Esophagus squamous epithelium (tissue), 5 donors: ENCODE data around the gene CTCFL. TPM values are rescaled to one million over a fixed set of nuclear protein-coding genes. Genes with fewer than 3 reads are reported as not detected.

Experiments used
- DNase-seq: peaks from one replicate; lab custom pipeline; 2025; lab: John Stamatoyannopoulos, UW
- H3K27ac ChIP-seq, 4 donors: fragments of 200-600 bp; sonication (generic); one replicate each; pipeline ENCODE4 v1.5.1; 2016 to 2019; ENCODE audit warnings: mild to moderate bottlenecking in 1 of 4
- H3K27me3 ChIP-seq, 4 donors: fragments of 200-600 bp; sonication (generic); 1 replicate in 3 of 4; 2 replicates in 1 of 4; pipeline versions ENCODE4 v1.5.1 to v1.6.0; 2017 to 2021; ENCODE audit warnings: antibody characterized with exemption in 1 of 4
- H3K36me3 ChIP-seq, 3 donors: fragments of 200-600 bp; sonication (generic); one replicate each; pipeline ENCODE4 v1.5.1; 2016 to 2019
- H3K4me1 ChIP-seq, 3 donors: fragments of 200-600 bp; sonication (generic); one replicate each; pipeline ENCODE4 v1.5.1; 2017 to 2019
- H3K4me3 ChIP-seq, 4 donors: fragments of 200-600 bp; sonication (generic); 1 replicate in 3 of 4; 2 replicates in 1 of 4; pipeline ENCODE4 v1.5.1; 2016 to 2019; ENCODE audit warnings: mild to moderate bottlenecking in 2 of 4, moderate library complexity in 1 of 4
- H3K9me3 ChIP-seq, 3 donors: fragments of 200-600 bp; sonication (generic); one replicate each; pipeline ENCODE4 v1.5.1; 2016 to 2019
- POLR2A ChIP-seq, 4 donors: fragments of 450-650 bp; IDR thresholded peaks; one replicate each; pipeline ENCODE4 v1.6.1; 2017; ENCODE audit warnings: antibody characterized with exemption in 4 of 4, mild to moderate bottlenecking in 4 of 4, moderate library complexity in 3 of 4
- WGBS, 2 donors: methylation state at CpG; one replicate each; pipeline ENCODE4 v1.1.5; 2018; 5-methylcytosine and 5-hydroxymethylcytosine counted together
- intact Hi-C: fragments of 100-400 bp; cut with DNase I; formaldehyde crosslinking; loops from one replicate; pipeline ENCODE4 v1.15.0; 2022
- total RNA-seq, 4 donors: library from RNA; depleted of rRNA; stranded (reverse); fragments of >200 nt; gene quantifications; one replicate each; pipeline ENCODE4 v1.1.0, GENCODE V29; 2016
- TF ChIP-seq, protein P1 (sequence below), 6 experiments: fragments of 450-650 bp in 4 of 6; fragments of 200-600 bp in 2 of 6; sonication (generic) in 2 of 6; IDR thresholded peaks; one replicate each; pipeline ENCODE4 v1.5.1; 2016 to 2019; ENCODE audit warnings: antibody characterized with exemption in 6 of 6, mild to moderate bottlenecking in 4 of 6, moderate library complexity in 4 of 6
- donor health status: DM: yes; HTN: yes; CAD: no.

CTCFL gene
- total RNA-seq, 4 donors from 2014 or later = 0.19 TPM; not detected in 3

GRCh38 chr20:57462781-57463180 is 62.2 kb downstream of the CTCFL start:
- 82 to 95% methylated on average over 8 of the region's 8 CpGs for WGBS, 2 donors
- TF ChIP-seq, protein P1, sequence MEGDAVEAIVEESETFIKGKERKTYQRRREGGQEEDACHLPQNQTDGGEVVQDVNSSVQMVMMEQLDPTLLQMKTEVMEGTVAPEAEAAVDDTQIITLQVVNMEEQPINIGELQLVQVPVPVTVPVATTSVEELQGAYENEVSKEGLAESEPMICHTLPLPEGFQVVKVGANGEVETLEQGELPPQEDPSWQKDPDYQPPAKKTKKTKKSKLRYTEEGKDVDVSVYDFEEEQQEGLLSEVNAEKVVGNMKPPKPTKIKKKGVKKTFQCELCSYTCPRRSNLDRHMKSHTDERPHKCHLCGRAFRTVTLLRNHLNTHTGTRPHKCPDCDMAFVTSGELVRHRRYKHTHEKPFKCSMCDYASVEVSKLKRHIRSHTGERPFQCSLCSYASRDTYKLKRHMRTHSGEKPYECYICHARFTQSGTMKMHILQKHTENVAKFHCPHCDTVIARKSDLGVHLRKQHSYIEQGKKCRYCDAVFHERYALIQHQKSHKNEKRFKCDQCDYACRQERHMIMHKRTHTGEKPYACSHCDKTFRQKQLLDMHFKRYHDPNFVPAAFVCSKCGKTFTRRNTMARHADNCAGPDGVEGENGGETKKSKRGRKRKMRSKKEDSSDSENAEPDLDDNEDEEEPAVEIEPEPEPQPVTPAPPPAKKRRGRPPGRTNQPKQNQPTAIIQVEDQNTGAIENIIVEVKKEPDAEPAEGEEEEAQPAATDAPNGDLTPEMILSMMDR (IDR thresholded peaks at IDR 0.05) = no peak
- TF ChIP-seq POLR2A (IDR thresholded peaks at IDR 0.05) = no peak
- H3K27me3 ChIP-seq = peaks cover 0 to 19% (median 0%) of the 10 kb centered on the region in 4 donors
- no peak overlapping the region for H3K4me3 ChIP-seq
- DNase-seq = no peak
- intact Hi-C loops = no loop called here
- H3K27ac ChIP-seq = no peak overlapping the region
- H3K9me3 ChIP-seq = no peaks in the 10 kb centered on the region
- no peaks in the 10 kb centered on the region for H3K36me3 ChIP-seq
- peaks cover 0 to 5% (median 3%) of the 10 kb centered on the region in 3 donors for H3K4me1 ChIP-seq

DNA sequence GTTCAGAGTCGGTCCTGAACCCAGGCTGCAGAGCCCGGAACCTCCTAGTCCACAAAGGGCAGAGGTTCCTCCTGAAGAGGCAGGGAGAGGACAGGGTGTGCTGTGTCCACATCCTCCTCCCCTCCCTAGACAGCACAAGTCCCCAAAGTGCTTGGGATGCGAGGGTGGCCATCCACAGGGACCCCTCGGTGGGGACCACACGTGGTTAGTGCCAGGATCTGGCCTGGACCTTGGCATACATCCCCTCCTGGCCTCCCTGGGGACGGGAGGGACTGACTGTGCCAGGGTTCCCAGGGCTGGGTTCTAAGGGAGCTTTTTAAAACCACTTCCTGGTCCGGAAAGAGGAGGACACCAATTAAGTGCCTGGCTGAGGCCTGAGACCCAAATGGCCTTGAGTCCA is 63.2 kb downstream of the CTCFL start:
- no peak for DNase-seq
- no peak for TF ChIP-seq POLR2A (IDR thresholded peaks at IDR 0.05)
- TF ChIP-seq, protein P1 (IDR thresholded peaks at IDR 0.05) = no peak
- WGBS, 2 donors = no CpG with 5 or more reads among the region's 7 CpGs
- H3K36me3 ChIP-seq = no peaks in the 10 kb centered on the region
- intact Hi-C loops = no loop called here
- no peak overlapping the region for H3K4me3 ChIP-seq
- peaks cover 0 to 12% (median 11%) of the 10 kb centered on the region in 3 donors for H3K4me1 ChIP-seq
- H3K27ac ChIP-seq = no peak overlapping the region
- H3K27me3 ChIP-seq = peaks cover 0 to 9% (median 0%) of the 10 kb centered on the region in 4 donors
- H3K9me3 ChIP-seq = no peaks in the 10 kb centered on the region

DNA sequence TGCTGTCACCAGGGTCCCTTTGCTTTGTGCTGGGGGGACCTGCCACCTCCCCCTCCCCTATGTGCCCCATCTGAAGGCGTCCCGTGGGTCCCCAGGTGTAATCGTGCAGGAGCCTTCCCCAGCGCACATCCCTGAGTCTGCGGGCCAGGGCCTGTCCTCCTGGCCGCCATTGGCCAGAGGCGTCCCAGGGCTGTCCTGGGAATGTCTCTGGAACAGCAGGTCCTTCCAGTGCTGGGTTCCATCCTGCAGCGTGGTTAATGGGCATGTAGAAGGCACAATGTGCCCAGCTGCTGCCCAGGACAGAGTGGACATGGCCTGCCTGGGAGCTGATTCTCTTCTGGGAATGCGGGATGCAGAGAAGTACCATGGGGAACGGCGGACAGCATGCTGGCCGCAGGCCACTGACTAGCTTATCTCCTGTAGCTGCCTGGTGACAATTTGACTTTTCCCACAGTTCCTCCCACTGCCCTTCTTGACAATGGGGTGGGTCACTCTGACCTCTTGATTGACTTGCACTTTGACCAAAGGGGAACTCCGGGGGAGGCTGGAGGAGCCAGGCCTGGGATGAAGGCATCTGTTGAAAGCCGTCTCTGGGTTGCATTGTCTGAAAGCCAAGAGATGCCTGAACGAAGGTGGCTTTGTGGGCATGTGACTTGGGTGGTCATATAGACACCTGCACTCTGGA is 64.0 kb downstream of the CTCFL start:
- Histone ChIP-seq H3K4me3 (no peak overlapping the region), H3K27ac (no peak overlapping the region), H3K4me1 (peaks cover 0 to 12% (median 11%) of the 10 kb centered on the region in 3 donors), H3K27me3 (peaks cover 0 to 3% (median 0%) of the 10 kb centered on the region in 4 donors), H3K36me3 (no peaks in the 10 kb centered on the region), H3K9me3 (no peaks in the 10 kb centered on the region)
- WGBS, 2 donors = 75 to 84% methylated on average over 3 to 12 of the region's 15 CpGs
- intact Hi-C loops = no loop called here
- no peak for DNase-seq
- TF ChIP-seq POLR2A (IDR thresholded peaks at IDR 0.05) = no peak
- TF ChIP-seq, protein P1 (IDR thresholded peaks at IDR 0.05) = no peak

- TF ChIP-seq POLR2A (IDR thresholded peaks at IDR 0.05) = no peak
- TF ChIP-seq, protein P1 (IDR thresholded peaks at IDR 0.05) = no peak
- peaks cover 0 to 12% (median 11%) of the 10 kb centered on the region in 3 donors for H3K4me1 ChIP-seq
- intact Hi-C loops = no loop called here
- no peaks in the 10 kb centered on the region for H3K9me3 ChIP-seq
- no peak overlapping the region for H3K27ac ChIP-seq
- H3K27me3 ChIP-seq = no peaks in the 10 kb centered on the region
- no peak for DNase-seq
- no peak overlapping the region for H3K4me3 ChIP-seq
- no peaks in the 10 kb centered on the region for H3K36me3 ChIP-seq
- WGBS, 2 donors = 70% methylated on average over 2 of the region's 5 CpGs; no CpG with 5 or more reads in 1 of the 2 donors
These were observed 65.0 kb downstream of the CTCFL start for GRCh38 chr20:57459897-57460296.

DNA sequence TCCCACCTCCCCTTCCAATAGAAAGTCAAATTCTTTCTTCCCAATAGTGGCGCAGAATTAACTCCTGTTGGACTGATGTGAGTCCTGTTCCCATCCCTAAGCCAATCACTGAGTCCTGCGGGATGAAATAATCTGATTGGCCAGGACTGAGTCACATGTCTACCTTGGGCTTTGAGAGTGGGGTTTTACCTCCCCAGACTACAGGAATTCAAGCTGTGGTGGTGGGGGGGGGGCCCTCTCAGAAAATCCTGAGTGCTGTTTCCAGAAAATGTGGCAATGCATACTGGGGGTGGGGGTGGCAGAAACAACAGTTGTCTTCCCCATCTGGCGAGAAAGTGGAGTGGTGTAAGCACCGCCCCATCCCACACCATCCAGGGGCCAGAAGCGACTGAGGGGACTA is 65.7 kb downstream of the CTCFL start:
- Histone ChIP-seq H3K9me3 (no peaks in the 10 kb centered on the region), H3K27me3 (no peaks in the 10 kb centered on the region), H3K4me3 (no peak overlapping the region), H3K36me3 (no peaks in the 10 kb centered on the region), H3K4me1 (peaks cover 0 to 12% (median 11%) of the 10 kb centered on the region in 3 donors), H3K27ac (peak overlapping the region in 3 of 4 donors; percentile 23 to 58 (median 32))
- WGBS, 2 donors = 65 to 71% methylated on average over 3 to 4 of the region's 5 CpGs
- intact Hi-C loops = no loop called here
- DNase-seq = no peak
- no peak for TF ChIP-seq POLR2A (IDR thresholded peaks at IDR 0.05)
- TF ChIP-seq, protein P1 (IDR thresholded peaks at IDR 0.05) = no peak
